A172 (cell line): ENCODE measurements around the gene TMEM208. TPM values are rescaled to one million over a fixed set of nuclear protein-coding genes. Genes with fewer than 3 reads are reported as not detected.

Source experiments
- DNase-seq: peaks from one replicate; pipeline ENCODE4 v3.0.0-alpha.2; 2015; ENCODE audit warnings: low spot score
- total RNA-seq: library from RNA; depleted of rRNA; stranded (reverse); fragments of >200 nt; shearing (Covaris generic); gene quantifications from 2 replicates; pipeline ENCODE4 v1.2.3, GENCODE V29; 2014

The TMEM208 gene
- total RNA-seq, 1 experiment from 2014 or later: 59.4 TPM

- DNase-seq: peak; percentile 72
Observed at GRCh38 chr16:67236563-67237395, 9.8 kb downstream of the TMEM208 start.

- no peak for DNase-seq
Observed at GRCh38 chr16:67237396-67238277, 10.7 kb downstream of the TMEM208 start.

- DNase-seq: no peak
Observed at GRCh38 chr16:67238278-67238575, 11.3 kb downstream of the TMEM208 start.

GRCh38 chr16:67238806-67239470 is 12.0 kb downstream of the TMEM208 start:
- DNase-seq: no peak

- DNase-seq: no peak
Observed at GRCh38 chr16:67240506-67240905, 13.6 kb downstream of the TMEM208 start.

GRCh38 chr16:67241008-67241900 is 14.3 kb downstream of the TMEM208 start:
- DNase-seq: peak; percentile 92

GRCh38 chr16:67242138-67242730 is 15.3 kb downstream of the TMEM208 start:
- no peak for DNase-seq

GRCh38 chr16:67243481-67243880 is 16.6 kb downstream of the TMEM208 start:
- no peak for DNase-seq

- DNase-seq: peak; percentile 94
Observed at GRCh38 chr16:67244387-67245185, 17.7 kb downstream of the TMEM208 start.

GRCh38 chr16:67245186-67245585 is 18.3 kb downstream of the TMEM208 start:
- no peak for DNase-seq

GRCh38 chr16:67245674-67246080 is 18.7 kb downstream of the TMEM208 start:
- DNase-seq: peak; percentile 45

- peak; percentile 66 for DNase-seq
Observed at GRCh38 chr16:67246081-67246755, 19.3 kb downstream of the TMEM208 start.

GRCh38 chr16:67246756-67247191 is 19.8 kb downstream of the TMEM208 start:
- peak; percentile 29 for DNase-seq

- DNase-seq: peak; percentile 91
Observed at GRCh38 chr16:67247192-67248072, 20.5 kb downstream of the TMEM208 start, which contains the start of gene FHOD1. TSS of gene FHOD1 (minus strand) at chr16:67247481. CDS start at chr16:67247410, 71 bp downstream.

- DNase-seq: no peak
Observed at GRCh38 chr16:67248073-67248400, 21.1 kb downstream of the TMEM208 start.

GRCh38 chr16:67248401-67249177 is 21.7 kb downstream of the TMEM208 start, which contains the start of gene SLC9A5:
TSS of gene SLC9A5 (plus strand) at chr16:67248979. CDS start at chr16:67249015, 36 bp downstream.
- DNase-seq: no peak
